ENCODE measurements around the gene AHRR.

The AHRR gene

DNA sequence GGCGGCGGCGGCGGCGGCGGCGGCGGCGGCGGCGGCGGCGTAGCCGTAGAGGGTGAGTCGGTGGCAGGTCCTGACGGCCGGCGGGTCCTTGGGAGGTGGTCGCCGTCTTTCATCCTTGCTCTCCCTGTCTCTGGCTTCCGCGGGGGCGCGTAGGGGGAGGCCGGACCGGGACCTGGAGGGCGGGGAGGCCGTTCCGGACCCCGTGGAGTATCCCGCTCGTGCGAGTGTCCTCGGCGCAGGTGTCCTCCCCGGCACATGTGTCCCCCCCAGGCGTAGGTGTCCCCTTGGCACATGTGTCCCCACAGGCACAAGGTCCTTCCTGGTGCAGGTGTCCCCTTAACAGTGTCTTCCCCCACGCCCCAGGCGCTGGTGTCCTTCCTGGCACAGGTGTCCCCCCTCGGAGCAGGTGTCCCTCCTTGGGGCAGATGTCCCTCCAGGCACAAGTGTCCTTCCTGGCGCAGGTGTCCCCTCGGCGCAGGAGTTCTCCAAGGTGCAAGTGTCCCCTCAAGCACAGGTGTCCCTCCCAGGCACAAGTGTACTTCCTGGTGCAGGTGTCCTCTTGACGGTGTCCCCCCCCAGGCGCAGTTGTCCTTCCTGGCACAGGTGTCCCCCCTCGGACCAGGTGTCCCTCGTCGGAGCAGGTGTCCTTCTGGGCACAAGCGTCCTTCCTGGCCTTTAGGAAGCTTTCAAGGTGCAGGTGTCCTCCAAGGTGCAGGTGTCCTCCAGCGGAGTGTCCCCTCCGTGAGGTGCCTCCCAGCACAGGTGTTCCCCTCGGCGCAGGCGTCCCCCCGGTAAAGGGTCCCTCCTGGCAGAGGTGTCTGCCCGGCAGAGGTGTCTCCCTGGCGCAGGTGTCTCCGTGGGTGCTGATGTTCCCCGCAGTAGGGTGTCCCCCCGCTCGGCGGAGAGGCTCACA is 122.0 kb downstream of the AHRR start:
- no peak for DNase-seq (ENCODE audit: low spot score)

DNA sequence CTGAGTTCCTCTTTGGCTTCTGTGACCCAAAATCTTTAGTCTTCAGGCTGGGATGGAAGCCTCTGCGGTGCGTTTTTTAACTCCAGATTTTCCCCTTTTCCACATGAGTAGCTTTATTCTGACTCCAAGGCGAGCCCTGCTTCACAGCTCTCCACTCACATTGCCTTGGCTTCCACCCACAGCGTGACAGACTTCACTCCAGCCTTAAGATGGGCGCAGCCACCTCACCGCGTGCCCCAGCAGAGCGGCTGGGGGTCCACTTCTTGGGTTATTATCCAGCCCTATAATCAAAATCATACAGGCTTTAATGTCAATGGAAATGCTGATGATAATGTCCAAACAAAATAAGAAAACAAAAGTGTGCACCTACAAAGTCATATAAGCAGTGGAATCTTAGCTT is 122.7 kb downstream of the AHRR start:
- no peak for DNase-seq (ENCODE audit: low spot score)

DNA sequence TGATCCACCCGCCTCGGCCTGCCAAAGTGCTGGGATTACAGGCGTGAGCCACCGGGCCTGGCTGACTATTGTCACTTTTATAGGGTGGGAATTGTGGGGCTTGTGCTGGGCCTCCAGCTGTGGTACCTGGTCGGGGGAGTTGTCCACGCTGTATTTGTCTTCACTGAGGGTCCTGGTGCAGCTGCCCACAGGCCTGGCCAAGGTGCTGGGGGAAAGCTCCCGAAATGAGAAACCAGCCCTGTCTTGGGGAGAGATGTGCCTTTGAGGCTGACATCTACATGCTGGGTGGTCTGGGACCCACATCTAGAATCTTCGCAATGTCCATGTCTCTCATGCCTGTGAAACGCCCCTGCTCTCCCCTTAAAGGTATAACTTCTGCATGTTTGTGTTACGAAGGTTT is 124.1 kb downstream of the AHRR start:
- DNase-seq (ENCODE audit: low spot score) = no peak

GRCh38 chr5:446066-446882 is 124.8 kb downstream of the AHRR start:
- no peak for DNase-seq (ENCODE audit: low spot score)

DNA sequence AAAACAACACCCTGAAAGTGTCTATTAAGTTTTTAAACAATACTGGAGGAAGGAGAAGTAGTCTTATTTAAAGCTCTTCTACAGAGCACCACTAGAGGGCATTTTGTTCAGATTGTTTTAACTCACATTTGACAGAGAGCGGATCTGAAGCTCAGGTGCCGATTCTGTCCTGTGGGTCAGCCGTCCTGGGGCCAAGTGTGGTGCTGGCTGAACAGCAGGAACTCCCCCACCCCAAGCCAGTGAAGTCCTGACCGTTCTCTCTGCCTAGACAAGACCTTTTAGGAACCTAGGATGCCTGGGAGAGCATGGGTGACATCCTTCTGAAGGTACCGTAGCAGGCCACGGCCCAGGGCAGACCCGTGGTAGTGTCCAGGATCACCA is 125.4 kb downstream of the AHRR start:
- peak; percentile 56 for DNase-seq (ENCODE audit: low spot score)

DNA sequence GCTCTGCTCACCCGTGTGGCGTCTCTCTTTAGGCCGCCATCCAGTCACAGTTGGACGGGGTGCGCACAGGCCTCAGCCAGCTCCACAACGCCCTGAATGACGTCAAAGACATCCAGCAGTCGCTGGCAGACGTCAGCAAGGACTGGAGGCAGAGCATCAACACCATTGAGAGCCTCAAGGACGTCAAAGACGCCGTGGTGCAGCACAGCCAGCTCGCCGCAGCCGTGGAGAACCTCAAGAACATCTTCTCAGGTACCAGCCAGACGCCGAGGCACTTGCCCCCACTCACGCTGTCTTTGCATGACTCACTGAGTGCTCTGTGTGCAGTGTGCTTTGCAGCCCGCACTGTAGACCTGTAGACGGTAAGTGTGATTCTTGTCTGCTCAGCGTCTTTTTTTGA is 126.0 kb downstream of the AHRR start:
- no peak for DNase-seq (ENCODE audit: low spot score)

GRCh38 chr5:448061-448765 is 126.7 kb downstream of the AHRR start:
- peak; percentile 86 for DNase-seq (ENCODE audit: low spot score)

DNA sequence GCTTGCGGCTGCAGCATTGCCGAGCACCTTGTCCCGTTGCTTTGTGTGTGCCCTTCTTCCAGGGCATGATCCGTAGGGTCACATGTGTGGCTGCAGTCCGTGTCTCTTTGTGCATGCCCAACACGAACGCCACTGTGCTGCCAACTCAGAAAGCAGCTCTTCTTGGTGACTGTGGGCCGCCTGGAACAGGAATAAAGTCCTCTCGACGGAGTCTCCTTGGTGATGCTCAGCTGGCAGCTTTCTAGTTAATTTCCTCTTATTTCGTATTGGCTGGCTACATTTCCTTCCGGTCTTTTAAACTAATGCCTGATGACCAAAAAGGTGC is 127.2 kb downstream of the AHRR start:
- peak; percentile 71 for DNase-seq (ENCODE audit: low spot score)

DNA sequence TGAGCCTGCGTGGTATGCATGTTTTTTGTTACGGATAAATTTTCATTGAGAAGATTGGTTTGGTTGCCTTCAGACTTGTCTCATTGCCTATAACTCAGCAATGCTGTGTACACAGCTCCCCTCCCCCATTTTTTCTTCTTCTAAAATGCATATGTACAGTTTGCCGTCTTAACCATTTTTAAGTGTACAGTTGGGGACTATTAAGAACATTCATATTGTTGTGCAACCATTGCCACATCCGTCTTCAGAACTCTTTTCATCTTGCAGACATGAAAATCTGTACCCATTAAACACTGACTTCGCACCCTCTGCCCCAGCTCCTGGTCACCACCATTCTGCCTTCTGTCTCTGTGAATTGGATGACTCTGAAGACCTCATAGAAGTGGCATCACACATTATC is 127.6 kb downstream of the AHRR start:
- DNase-seq (ENCODE audit: low spot score) = no peak

GRCh38 chr5:451587-452458 is 130.3 kb downstream of the AHRR start:
- DNase-seq (ENCODE audit: low spot score) = no peak

GRCh38 chr5:452978-453710 is 131.6 kb downstream of the AHRR start:
- DNase-seq (ENCODE audit: low spot score) = no peak

- no peak for DNase-seq (ENCODE audit: low spot score)
These were observed 132.4 kb downstream of the AHRR start for GRCh38 chr5:453725-454481.

DNA sequence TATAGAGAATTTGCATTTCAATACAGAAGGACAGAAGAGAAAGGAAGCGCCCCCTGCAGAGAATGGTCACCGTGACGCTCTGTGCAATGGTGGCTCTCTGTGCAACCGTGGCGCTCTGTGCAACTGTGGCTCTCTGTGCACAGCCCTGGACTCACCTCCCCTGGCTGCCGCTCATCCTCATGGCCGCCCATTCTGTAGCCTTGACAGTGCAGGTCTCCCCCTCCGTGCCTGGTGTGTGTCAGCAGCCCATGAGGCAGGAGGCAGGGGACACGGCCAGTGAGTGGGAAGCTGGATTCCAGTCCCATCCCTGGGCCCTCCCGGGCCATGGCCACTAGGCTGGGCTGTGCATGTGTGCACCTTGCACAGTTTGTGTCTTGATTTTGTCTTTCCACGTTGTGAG is 133.4 kb downstream of the AHRR start:
- DNase-seq (ENCODE audit: low spot score) = no peak

DNA sequence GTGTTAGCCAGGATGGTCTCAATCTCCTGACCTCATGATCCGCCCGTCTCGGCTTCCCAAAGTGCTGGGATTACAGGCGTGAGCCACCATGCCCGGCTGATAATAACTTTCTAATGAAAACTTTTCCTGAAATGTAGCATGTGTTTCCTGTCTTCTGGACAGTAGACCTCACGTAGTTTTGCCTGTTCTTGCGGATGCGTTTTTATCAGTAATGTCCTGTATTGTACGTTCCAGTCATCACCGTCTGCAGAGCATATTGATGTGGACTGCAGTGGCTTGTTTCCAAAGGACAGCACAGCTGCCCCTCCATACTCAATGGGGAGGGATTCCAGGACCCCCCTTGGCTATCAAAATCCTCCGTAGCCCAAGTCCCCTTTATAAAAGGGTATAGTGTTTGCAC is 134.3 kb downstream of the AHRR start:
- no peak for DNase-seq (ENCODE audit: low spot score)

GRCh38 chr5:456351-457194 is 135.1 kb downstream of the AHRR start:
- no peak for DNase-seq (ENCODE audit: low spot score)

GRCh38 chr5:457195-457961 is 135.9 kb downstream of the AHRR start:
- DNase-seq (ENCODE audit: low spot score) = no peak

DNA sequence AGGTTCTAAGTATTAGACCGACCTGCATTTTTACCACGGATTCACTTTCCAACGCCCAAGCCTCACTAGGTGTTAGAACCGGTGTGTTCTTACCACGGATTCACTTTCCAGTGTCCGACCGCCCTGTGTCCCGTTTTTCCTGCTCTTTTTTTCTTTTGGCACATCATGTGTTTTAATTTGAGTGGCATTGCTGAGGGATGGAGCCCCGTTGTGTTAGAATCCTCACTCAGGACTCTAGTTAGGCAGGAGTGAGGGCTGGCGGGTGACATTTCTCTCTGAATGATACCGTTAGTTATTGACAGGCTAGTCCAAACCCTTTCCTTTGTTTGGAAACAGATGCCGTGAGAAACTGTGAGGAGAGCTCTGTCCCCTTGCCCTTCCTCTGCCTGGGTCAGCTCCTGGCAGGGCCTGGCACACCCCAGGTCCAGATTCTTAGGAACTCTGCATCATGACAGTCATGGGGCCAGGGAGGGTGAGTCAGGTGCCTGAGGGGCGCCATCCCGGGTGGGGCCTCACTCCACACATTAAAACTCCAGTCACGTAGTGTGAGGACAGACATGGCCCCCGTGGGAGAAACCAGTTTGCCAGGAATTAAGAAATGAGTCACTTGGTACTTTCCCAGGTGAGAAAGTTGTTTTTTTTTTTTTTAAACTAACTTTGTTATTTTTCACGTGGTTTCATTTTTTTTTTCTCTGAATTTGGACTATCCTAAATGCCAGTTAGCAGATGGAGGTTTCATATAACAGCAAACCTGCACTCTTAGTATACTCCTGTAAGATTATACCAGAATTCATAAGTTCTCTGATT is 137.2 kb downstream of the AHRR start:
- no peak for DNase-seq (ENCODE audit: low spot score)
